Esophagus mucosa (tissue), 1 donor: Measurements from ENCODE around the gene NXPE1. TPM values are rescaled to one million over a fixed set of nuclear protein-coding genes. Genes with fewer than 3 reads are reported as not detected.
"Not testable (repeated sequence)": the region's sequence is repeated elsewhere in the genome, so short reads cannot be mapped to it uniquely, and the experiment has no call there.

Experiments
- ATAC-seq: fragments of 200-7000 bp; cut with Tn5 transposase; one replicate; pipeline ENCODE4 v1.9.1; 2020
- total RNA-seq: library from RNA; stranded (reverse); gene quantifications from one replicate; pipeline ENCODE4 v1.2.4, GENCODE V29; 2023
- donor health status: DM: yes; HTN: yes; CAD: no.

The NXPE1 gene
- total RNA-seq = not detected

- ATAC-seq = no peak
These were observed at the start of gene NXPE1 for GRCh38 chr11:114559425-114560310. TSS of gene NXPE1 (minus strand) at chr11:114559881. CDS start at chr11:114551201, 8,680 bp downstream.

DNA sequence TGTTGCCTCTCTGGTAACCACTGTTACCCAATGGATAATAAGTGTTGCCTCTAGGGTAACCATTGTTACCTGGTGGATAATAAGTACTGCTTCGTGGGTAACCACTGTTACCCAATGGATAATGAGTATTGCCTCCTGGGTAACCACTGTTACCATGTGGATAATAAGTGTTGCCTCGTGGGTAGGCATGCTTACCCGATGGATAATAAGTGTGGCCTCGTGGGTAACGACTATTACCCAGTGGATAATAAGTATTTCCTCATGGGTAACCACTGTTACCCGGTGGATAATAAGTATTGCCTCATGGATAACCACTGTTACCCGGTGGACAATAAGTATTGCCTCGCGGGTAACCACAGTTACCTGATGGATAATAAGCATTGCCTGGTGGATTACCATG lies 49.7 kb upstream of the NXPE1 start:
- ATAC-seq = no peak

DNA sequence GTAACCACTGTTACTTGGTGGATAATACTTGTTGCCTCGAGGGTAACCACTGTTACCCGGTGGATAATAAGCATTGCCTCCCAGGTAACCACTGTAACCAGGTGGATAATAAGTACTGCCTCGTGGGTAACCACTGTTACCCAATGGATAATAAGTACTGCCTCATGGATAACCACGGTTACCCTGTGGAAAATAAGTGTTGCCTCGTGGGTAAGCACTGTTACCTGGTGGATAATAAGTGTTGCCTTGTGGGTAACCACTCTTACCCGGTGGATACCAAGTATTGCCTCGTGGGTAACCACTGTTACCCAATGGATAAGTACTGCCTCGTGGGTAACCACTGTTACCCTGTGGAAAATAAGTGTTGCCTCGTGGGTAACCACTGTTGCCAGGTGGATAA lies 48.9 kb upstream of the NXPE1 start:
- not testable (repeated sequence) for ATAC-seq

GRCh38 chr11:114607753-114608459 lies 48.2 kb upstream of the NXPE1 start:
- no peak for ATAC-seq

- not testable (repeated sequence) for ATAC-seq
These were observed 47.1 kb upstream of the NXPE1 start for GRCh38 chr11:114606802-114607075.

DNA sequence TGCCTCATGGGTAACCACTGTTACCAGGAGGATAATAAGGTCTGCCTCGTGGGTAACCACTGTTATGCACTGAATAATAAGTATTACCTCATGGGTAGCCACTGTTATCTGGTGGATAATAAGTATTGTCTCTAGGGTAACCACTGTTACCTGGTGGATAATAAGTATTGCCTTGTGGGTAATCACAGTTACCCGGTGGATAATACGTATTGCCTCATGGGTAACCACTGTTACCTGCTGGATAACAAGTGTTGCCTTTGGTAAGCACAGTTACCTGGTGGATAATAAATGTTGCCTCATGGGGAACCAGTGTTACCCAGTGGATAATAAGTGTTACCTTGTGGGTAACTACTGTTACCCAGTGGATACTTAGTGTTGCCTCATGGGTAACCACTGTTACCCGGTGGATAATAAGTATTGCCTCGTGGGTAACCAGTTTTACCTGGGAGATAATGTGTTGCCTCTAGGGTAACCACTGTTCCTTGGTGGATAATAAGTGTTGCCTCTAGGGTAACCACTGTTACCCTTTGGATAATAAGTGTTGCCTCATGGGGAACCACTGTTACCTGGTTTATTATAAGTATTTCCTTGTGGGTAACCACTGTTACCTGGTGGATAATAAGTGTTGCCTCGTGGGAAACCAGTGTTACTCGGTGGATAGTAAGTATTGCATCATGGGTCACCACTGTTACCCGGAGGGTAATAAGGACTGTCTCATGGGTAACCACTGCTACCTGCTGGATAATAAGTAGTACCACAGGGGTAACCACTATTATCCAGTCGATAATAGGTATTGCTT lies 46.5 kb upstream of the NXPE1 start:
- no peak for ATAC-seq

GRCh38 chr11:114605370-114605769 lies 45.7 kb upstream of the NXPE1 start:
- no peak for ATAC-seq

- no peak for ATAC-seq
These were observed 45.2 kb upstream of the NXPE1 start for GRCh38 chr11:114604886-114605285.

DNA sequence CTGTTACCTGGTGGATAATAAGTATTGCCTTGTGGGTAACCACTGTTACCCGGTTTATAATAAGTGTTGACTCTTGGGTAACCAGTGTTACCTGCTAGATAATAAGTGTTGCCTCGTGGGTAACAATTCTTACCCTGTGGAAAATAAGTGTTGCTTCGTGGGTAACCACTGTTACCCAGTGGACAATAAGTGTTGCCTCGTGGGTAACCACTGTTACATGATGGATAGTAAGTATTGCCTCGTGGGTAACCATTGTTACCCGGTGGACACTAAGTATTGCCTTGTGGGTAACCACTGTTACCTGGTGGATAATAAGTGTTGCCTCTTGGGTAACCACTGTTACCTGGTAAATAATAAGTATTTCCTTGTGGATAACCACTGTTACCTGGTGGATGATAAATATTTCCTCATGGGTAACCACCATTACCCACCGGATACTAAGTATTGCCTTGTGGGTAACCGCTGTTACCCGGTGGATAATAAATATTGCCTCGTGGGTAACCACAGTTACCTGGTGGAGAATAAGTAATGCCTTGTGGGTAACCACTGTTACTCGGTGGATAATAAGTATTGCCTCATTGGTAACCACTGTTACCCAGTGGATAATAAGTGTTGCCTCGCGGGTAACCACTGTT lies 44.6 kb upstream of the NXPE1 start:
- no peak for ATAC-seq

GRCh38 chr11:114603151-114603550 lies 43.5 kb upstream of the NXPE1 start:
- ATAC-seq = not testable (repeated sequence)

DNA sequence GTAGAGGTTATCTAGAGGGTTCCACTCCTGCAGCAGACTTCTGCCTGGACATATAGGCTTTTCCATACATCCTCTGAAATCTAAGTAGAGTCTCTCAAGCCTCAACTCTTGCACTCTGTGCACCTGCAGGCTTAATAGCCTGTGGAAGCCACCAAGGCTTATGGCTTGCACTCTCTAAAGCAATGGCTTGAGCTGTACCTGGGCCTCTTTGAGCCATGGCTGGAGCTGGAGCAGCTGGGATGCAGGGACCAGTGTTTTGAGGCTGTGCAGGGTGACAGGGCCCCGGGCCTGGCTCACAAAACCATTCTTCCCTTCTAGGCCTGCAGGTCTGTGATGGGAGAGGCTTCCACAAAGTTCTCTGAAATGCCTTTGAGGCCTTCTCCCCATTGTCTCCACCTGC lies 38.8 kb upstream of the NXPE1 start:
- no peak for ATAC-seq

- ATAC-seq = no peak
These were observed 36.7 kb upstream of the NXPE1 start for GRCh38 chr11:114596175-114596919.

DNA sequence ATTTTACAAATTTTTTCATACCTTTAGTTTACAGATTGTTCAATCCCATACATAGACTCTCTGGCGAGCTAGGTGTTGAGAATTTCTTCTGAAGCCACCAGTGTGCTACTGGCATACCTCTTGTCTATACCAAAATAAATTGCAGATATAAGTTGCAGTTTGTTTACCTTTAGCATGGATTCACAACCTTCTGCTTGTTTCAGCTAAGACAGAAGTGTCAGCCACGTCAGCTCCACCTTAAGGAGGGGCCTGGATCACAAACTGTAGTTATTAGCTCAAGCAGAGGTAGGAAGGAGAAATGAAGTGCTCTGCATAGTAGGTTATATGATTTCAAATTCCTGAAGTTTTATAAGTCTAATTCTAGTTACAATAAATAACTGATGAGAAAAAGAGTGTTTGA lies 35.9 kb upstream of the NXPE1 start, which contains the start of gene NXPE4:
Gene NXPE4 (minus strand): TSS at position 216 of the 400 bp plus-strand sequence. CDS start 1,027 bp downstream, outside the sequence.
- no peak for ATAC-seq

DNA sequence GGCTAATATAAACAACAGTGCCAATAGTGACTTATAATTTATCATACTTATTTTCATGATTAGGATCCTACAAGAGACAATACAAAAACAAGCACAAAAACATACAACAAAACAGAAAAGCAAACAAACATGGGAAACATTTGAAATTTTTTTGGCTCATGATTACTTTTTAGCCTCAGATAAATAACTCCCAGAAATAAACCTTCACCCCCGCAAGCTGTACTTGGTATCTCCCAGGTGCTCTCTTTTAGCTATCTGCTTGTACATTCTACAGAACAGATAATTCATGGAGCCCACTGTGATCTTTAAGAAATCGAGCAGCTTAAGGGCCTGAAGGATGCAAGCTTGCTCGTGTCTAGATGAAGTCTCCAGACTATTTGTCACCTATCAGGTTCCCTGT lies 35.0 kb upstream of the NXPE1 start:
- ATAC-seq = no peak

GRCh38 chr11:114587398-114587953 lies 27.8 kb upstream of the NXPE1 start:
- no peak for ATAC-seq

DNA sequence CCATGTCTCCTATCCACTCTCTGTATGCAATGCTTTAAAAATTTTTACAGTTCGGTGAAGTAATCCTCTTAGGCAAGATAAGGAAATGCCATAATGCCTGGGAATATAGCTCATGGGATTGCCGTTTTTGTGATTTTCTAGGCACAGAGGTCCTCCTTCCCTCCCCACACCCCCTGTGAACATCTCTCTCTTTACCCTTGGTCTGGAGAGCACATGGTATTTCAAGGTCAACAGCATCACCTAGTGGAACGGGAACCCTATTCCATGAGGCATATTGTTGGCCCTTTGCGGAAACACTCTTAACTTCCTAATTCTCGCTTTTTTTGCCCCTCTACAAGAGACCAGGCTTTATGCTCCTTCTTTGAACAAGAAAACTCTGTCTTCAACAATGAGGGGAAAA lies 27.1 kb upstream of the NXPE1 start:
- no peak for ATAC-seq

GRCh38 chr11:114571712-114572111 lies 12.0 kb upstream of the NXPE1 start:
- ATAC-seq = no peak

GRCh38 chr11:114569801-114570200 lies 10.1 kb upstream of the NXPE1 start:
- ATAC-seq = no peak

DNA sequence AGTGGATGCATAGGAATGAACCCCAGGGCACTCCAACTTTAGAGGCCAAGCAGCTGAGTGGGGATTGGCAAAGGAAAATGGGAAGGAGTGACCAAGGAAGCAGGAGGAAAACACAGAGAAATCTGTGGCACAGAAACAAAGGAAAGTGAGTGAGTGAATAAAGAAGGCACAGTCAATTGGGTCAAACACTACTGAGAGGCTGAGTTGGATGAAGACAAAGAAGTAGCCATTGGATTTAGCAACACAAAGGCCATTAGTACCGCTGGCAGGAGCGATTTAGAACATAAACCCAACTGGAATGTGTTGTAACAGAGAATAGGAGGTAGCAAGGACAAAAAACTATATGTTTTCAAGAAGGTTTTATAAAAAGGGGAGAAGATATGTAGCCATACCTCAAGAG lies 6.6 kb upstream of the NXPE1 start:
- ATAC-seq = no peak

GRCh38 chr11:114564831-114565230 lies 5.2 kb upstream of the NXPE1 start:
- no peak for ATAC-seq

- no peak for ATAC-seq
These were observed 3.4 kb upstream of the NXPE1 start for GRCh38 chr11:114563077-114563476.
